Measurements from ENCODE around the gene MCTP1.

Gene MCTP1

DNA sequence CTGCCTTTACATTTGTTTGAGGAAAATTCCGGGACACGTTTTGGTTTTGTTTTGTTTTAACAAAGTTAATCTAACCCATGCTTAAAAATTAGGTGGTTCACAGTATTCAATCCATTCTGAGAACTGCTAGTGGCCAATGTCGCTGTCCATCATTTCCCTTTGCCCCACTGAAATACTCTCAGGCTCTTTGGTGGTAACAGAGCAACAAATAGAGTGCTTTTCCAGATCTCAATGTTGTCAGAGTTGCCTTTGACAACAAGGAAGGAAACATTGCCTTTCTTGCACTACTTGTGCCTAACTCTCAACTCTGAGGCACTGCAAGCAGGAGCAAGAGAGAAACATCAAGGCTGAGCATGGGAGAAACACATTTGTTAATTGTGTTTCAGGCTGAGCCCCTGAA, 154.0 kb downstream of the MCTP1 start:
- no peak for DNase-seq (ENCODE audit: low spot score)
- no peak for FAIRE-seq

DNA sequence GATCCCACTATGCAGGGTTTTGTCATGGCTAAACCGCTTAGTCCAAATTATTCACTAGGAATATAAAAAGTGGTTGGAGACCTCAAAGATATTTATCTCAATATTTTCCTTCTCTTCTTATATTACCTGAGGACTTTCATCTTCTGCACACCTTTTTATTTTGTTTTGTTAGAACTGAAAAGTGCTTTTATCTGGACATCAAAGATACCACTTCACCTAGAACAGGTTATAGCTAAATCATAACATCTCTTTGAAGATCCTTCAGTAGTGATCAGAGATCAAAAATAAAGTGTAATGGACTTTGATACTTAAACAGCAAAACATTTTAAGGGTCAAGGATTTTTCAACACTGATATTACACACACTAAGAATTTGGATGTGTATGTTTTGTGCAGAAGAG, 160.2 kb downstream of the MCTP1 start:
- FAIRE-seq (no peak), DNase-seq (ENCODE audit: low spot score) (no peak)

DNA sequence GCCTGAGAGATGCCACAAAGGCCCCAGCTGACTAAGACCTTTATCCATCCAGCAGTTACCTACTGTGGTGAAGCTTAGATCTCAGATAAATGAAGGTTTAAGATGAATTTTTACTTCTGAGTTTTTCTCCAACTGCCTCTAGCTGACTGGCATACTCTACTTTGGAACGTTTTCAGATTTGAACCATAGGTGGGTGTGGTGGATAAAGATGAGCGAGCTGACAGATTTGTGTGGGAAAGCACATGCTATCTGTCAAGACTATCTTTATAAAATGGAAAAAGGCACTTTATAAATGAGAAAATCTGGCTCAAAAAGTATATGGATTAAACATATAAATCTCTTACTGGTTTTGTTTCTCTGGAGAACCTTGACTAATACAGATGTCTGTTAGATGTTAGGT, 160.8 kb downstream of the MCTP1 start:
- no peak for FAIRE-seq
- DNase-seq (ENCODE audit: low spot score), result no peak

DNA sequence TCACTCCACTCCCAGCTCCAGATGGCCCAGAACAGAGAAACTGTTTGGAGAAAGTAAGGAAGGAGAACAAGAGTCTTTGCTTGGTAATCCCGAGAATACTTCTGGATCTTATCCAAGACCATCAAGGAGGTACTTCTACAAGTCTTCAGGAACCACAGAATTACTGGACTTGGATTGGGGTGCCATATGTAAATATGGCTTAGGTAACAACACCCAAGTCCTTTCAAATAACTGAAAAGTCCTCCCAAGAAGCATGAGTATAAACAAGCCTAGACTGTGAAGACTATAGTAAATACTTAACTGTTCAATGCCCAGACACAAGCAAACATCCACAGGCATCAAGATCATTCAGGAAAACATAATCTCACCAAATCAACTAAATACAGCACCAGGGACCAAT, 170.0 kb downstream of the MCTP1 start:
- DNase-seq (ENCODE audit: low spot score), result no peak
- FAIRE-seq, result no peak

DNA sequence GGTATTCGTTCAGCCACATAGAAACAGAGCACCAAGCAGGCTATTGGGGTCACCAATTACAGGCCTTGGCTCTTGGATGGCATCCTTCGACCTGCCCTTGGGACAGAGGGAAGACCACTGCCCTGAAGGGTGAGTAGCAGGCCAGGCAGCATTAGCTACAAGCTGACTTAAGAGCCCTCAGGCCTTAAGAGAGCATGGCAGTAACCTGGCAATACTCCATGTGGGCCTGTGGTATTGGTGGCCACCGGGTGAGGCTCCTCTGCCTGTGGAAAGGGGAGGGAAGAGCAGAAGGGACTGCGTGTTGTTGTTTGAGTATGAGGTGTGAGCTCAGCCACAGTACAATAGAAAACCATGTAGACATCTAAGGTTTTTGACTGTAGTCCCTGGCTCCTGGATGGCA, 170.6 kb downstream of the MCTP1 start:
- DNase-seq (ENCODE audit: low spot score) (no peak), FAIRE-seq (no peak)

DNA sequence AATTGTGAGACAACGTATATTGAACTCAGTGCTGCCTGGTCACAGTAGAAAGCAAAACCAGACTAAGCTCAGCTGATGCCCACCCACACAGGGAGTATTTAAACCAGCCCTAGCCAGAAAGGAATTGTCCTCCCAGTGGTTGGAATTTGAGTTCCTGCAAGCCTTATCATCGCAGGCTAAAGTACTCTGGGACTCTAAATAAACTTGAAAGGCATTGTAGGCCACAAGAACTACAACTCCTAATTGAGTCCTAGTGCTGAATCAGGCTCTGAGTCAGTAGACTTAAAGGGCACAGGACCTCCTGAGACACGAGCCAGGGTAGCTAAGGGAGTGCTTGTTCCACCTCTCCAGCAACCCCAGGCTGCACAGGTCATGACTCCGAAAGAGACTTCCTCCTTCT, 171.4 kb downstream of the MCTP1 start:
- no peak for FAIRE-seq
- DNase-seq (ENCODE audit: low spot score), result no peak

DNA sequence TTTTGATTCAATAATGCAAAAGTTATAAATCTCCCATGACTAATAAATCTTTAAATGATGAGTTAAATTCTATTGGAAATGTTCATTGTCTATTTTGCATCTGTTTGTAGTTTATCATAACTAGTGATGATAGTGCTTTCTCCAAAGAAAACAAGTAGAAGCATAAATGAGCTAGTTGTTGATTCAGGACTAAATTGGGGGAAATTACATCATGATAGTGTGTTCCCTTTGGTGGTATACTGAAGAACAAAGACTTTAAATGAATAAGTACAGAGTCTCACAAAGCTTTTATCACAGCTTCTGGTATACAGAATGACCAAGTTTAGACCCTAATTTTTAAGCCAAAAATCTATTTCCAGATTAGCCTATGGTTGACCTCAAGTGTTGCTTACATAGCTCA, 173.8 kb downstream of the MCTP1 start:
- FAIRE-seq (no peak), DNase-seq (ENCODE audit: low spot score) (no peak)

DNA sequence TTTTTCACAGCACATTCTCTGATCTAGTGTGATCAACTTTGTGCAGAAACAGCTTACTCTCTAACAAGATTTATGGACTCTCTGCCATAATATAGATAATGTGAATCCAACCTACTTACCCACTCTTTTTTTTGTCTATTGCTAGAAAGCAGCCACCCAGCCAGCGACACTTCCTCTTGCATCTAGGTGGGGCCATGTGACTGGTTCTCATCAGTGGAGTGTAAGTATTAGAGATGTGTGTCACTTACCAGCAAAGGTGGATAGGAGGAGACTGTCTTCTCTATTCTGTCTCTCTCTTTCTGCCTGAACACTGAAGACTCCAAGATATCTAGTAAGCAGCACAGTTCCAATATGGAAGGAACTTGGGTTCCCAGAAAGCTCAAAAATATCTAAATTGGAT, 174.8 kb downstream of the MCTP1 start:
- no peak for DNase-seq (ENCODE audit: low spot score)
- no peak for FAIRE-seq

DNA sequence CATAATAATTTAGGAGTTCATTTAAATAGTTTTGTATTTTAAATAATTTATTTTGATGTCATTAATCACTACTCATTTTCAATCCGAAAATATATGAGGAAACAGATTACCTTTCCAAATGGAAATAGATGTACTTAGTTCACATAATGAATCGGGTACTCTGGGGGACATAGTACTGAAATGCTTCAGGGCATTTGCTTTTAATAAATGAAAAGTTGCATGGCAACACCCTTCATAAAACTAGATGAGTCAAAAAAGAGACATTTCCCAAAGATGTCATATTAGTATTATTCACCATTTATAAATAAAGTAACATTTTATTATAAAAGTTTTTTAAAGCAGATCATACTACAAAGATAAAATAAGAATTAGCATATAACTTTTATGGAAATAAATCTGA, 177.8 kb downstream of the MCTP1 start:
- DNase-seq (ENCODE audit: low spot score), result no peak
- no peak for FAIRE-seq

DNA sequence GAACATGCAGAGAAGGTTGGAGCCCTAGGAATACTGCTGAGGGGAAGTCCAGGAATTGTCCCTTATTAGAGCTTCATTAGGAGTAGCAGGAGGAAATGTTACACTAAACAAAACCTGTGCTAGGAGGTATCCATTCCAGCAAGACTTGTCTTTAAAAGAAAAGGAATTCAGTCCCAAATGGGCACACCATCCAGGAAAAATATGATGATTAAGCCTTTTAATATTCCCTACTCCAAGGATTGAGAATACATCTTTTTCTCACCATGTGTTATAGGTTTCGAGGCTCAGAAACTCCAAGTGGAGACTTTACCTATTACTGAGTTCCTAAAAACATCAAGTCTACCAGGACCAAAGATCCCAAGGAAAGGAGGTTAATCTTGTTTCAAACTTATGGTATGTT, 179.3 kb downstream of the MCTP1 start:
- no peak for FAIRE-seq
- DNase-seq (ENCODE audit: low spot score), result no peak

DNA sequence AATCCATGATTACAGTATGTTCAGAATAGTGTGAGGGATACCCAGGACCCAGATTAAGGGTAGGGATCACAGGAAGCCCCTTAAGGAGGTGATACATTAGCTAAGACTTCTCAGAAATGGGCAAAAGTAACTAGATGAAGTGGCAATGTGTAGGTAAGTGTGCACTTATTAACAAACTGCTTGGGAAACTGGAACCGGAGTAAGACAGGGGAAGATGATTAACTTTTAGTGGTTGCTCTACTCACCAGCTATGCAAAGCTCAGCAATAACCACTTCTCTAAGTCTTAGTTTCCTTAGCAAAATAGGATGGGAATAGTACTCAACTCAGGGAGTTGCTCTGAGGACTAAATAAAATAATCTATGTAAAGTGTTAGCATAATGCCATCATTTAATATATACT, 182.2 kb downstream of the MCTP1 start:
- no peak for DNase-seq (ENCODE audit: low spot score)
- no peak for FAIRE-seq

DNA sequence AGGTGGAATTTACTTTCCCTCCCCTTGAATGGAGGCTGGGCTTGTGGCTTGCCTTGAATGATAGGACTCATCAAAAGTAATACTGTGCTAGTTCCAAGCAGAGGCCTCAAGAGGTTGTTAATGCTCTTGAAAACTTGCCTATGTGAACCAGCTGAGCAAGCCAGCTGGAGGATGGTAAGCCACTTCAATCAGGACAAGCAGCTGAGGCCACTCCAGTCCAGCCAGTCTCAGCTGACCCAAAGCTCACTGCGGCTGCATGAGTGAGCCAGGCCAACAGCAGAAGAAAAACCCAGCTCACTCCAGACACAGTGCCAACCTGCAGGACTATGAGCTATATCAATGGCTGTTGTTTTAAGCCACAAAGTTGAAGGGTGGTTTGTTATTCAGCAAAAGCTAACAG, 182.8 kb downstream of the MCTP1 start:
- no peak for FAIRE-seq

DNA sequence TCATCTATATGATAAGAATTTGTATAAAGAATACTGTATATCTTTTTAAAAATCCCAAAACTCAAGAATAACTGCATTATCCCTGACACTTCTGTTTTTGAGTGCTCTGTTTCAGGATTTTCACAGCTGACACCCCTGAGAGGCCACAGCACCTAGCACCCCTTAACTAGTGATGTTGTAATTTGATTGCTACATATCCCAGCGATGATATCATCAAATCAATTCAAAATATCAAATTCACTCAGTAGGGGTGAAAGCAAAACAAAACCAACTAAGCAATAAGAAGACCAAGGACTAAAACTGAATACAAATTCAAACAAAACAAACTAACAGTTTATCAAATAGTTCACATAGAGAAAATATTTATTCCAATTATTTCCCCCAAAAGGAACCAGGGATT, 184.3 kb downstream of the MCTP1 start:
- FAIRE-seq (no peak), DNase-seq (ENCODE audit: low spot score) (no peak)

More for the DNA sequence above, 182.8 kb downstream of the MCTP1 start:
- no peak for DNase-seq (ENCODE audit: low spot score)

DNA sequence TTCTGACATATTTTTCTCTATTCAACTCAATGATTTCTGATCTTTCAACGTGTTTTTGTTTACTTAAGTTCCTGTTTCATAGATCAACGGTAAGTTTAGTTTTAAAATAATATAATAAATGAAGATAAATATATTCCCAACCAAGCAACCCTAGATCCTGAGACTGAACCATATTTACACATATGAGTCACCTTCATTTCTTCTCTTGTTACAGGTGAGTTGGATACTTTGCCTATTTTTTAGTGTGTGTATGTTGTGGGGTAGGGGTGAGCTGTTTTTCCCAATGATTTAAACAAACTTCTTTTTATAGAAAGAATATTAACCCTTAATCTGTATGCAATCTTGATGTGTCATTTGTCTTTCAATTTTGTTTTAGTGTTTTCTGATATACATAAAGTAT, 186.9 kb downstream of the MCTP1 start:
- DNase-seq (ENCODE audit: low spot score) (no peak), FAIRE-seq (no peak)

DNA sequence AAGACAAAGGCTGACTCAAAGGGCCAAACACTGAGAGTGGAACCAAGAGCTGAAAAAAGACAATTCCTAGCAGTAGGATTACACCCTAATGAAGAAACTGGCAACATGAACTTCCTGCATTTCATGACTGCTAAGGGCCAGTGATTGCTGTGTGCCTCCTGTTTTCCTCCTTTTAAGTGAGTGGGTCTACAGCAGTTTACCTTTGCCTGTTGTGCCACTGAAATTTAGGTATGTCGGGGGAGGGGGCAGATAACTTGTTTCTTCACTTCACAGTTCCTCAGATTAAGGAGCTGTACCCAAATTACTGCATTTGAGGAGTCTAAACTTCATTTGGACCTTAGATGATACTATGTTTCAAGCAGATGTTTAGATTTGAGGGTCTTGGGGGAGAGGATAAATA, 191.7 kb downstream of the MCTP1 start:
- no peak for FAIRE-seq

DNA sequence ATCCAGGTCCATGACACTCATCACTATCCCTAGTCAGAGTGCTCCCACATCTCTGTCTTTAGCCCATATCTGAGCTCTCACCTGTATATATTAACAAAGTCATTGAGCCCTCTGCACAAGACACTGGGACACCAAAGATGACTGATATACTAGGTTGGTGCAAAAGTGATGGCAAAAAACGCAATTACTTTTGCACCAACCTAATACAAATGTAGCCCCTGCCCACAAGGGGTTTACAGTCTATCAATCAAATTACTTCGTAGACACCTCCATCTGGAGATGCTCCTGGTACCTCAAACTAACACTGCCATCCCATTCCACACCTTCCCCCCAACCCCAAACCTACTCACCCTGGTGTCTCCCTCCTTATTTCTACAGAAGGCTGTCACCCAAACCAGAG, 194.1 kb downstream of the MCTP1 start:
- no peak for FAIRE-seq
- DNase-seq (ENCODE audit: low spot score), result no peak

More for the DNA sequence above, 191.7 kb downstream of the MCTP1 start:
- no peak for DNase-seq (ENCODE audit: low spot score)

DNA sequence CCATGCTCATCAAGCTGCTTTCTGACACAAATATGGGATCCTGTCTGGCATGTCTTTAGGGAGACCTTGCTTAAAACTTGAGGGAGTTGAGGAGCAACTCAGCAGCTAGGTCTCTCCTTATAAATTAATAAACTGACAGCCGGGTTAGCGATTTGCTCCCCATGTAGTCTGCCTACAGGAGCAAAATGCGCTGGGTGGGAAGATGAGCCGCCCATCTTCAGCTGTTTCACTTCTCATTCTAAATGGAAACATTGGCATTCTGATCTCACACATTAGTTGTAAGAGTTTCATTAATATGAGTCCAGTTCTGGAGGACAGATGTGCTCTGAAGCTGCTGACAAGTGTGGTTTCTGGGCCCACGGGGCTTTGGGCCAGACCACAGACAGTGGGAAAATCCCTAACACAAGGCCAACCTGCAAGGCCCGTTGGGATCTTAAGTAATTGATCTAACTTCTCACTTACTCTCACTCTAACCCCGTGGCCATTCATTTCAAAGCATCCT, 197.0 kb downstream of the MCTP1 start:
- no peak for DNase-seq (ENCODE audit: low spot score)

DNA sequence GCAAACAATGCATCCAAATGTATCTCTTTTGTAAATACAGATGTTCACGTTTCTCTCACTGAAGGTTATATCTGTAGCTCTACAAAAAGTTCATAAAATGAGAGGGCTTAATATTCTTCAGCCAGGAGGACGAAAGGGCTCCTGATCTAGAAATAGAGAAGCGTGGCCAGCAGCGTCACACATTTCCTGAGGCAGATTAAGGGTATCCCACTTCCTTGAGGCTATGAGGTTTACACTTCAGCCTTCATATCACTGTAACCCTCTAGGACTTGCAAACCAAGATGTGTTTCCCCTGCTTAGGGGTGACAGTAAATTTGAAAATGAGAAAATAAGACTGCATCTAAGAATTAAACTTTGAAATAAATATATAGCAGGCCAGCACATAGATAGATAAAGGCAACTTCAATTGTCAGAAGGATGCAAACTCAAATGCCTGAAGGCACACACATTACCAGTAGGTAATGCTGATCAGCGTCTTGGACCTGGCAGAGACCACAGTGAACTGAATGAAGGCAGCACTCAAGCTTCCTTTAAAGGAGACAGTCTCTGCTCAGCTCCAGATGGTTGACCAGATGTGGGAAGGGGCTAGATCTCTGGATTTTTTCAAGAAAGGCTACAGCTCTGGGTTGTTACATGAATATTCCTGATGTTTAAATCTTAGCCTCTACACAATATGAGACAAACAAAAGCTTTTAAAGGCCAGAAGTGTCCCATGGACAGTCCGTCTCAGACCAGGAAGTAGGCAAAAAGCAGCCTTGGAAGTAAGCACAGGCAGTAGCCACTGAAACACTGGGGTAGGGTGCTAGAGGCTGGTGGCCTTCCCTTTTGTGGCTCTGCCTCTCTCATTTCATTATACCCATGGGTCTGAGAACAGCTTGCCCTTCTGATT, 197.7 kb downstream of the MCTP1 start:
- FAIRE-seq (no peak), DNase-seq (ENCODE audit: low spot score) (no peak)

More for the DNA sequence above, 197.0 kb downstream of the MCTP1 start:
- no peak for FAIRE-seq

DNA sequence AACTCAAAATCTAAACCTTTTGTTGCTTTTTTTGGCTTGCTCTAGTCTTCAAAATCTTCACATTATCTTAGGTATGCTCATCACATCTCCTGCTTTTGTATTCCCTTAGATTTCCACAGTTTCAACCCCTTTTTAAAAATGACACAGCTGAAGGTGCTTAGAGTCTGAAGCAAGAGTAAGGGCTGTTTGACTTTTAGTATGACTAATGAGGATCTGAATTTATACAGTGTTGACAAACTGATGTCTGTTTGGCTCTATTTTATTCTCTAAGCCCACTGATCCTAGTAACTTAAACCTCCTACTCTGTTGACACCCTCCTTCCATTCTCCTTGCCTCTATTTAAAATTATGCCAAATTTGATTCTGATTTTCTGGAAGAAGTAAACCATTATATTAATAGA, 200.1 kb downstream of the MCTP1 start:
- FAIRE-seq (no peak), DNase-seq (ENCODE audit: low spot score) (no peak)

DNA sequence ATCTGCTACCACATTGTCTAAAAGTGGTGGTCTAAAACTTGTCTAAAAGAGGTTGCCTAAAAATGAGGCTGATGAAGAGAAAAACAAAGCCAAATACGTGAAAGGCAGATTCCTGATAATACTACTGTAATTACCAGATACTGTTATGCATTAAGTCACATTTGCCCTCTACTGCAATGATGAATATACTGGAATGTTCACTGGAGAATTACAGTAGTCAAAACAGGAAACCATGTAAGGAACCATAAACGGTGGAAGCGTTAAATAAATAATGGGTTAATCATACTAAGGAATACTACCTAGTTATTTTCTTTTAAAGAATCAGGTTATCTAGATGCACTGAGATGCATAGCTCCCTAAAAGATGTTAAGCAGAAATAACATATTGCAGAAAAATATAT, 201.3 kb downstream of the MCTP1 start:
- FAIRE-seq (no peak), DNase-seq (ENCODE audit: low spot score) (no peak)

DNA sequence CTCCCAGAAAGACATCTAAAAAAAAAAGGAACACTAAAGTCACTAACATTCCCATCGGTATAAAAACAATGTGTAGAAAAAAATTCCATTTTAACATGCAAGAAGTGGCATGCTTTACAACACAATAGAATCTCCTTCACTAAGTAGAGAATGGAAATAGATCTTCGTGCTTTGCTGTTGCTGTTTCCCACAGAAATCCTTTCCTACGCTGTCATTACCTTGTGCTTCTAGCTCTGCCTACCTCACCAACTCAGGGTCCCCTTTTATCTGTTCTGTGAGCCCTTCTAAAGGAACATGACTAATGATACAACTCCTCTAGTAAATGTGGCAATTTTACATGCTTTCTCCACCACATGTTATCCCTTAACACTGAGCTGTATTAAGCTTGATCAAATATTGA, 202.9 kb downstream of the MCTP1 start:
- no peak for FAIRE-seq
- no peak for DNase-seq (ENCODE audit: low spot score)

DNA sequence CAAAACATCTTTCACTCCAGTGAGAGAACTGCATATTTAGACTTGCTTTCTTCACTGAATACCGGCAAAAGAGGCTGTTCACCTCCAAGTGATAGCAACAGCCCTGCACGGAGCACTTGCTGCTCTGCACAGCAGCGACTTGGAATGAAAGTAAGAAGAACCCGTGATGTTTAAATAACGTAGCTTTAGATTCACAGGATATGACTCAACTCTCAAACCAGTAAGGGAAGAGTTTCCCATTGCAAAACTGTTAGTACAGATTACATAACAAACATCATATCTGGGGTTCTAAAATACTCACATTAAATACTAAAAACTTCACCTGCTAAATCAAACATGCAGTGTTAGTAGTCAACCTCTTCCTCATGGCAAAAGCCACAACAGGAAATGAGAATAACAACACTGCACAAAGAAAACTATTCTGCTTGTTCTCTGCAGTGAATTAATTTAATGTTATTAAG, 203.4 kb downstream of the MCTP1 start:
- DNase-seq (ENCODE audit: low spot score) (peak; percentile 64), FAIRE-seq (no peak)

DNA sequence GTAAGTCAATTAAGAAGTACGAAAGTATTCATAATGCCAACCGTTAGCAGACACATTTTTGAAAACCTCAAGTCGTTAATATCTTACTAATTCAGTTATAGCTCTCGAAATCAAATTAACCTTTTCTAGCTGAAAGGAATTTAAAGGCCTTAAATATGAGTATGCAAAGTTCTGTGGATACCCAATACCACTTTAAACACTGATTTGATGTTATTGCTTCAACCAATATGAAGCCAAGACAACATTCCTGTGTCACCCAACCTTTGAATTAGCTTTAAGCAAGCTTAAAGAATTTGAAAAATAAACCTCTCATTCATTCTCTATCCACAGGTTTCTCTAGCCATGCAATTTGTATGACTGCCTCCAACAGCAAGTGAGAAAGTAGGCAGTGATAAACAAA, 204.5 kb downstream of the MCTP1 start:
- DNase-seq (ENCODE audit: low spot score), result no peak
- FAIRE-seq, result no peak
